ENCODE measurements around the gene TMEM212. TPM values are rescaled to one million over a fixed set of nuclear protein-coding genes. Genes with fewer than 3 reads are reported as not detected.

TMEM212 gene
- total RNA-seq, 1 experiment from 2014 or later: not detected

GRCh38 chr3:171898192-171898591 is 55.0 kb downstream of the TMEM212 start:
- Mint-ChIP-seq H3K4me1 (ENCODE audit: low read depth, unreplicated experiment) (peaks cover 29% of the 10 kb centered on the region), H3K4me3 (ENCODE audit: unreplicated experiment) (no peak overlapping the region), H3K9me3 (ENCODE audit: unreplicated experiment) (no peaks in the 10 kb centered on the region), H3K36me3 (ENCODE audit: insufficient read depth, unreplicated experiment) (no peaks in the 10 kb centered on the region), H3K27me3 (ENCODE audit: insufficient read depth, unreplicated experiment) (peaks cover 2% of the 10 kb centered on the region), H3K27ac (ENCODE audit: unreplicated experiment) (no peak overlapping the region)
- ChIA-PET POLR2A (no interaction called here), CTCF (no interaction called here)
- no TSS peak for BruUV-seq (replicated peaks)
- Histone ChIP-seq H3K4me1 (peaks cover 9% of the 10 kb centered on the region), H3K36me3 (ENCODE audit: control insufficient read depth, insufficient read depth, low read length) (0 out of 2 replicates have a peak, but pooled peaks cover 2% of the 10 kb centered on the region), H3K27me3 (replicated peaks; ENCODE audit: control insufficient read depth, insufficient read depth, low read length) (no peaks in the 10 kb centered on the region), H3K9me3 (no peaks in the 10 kb centered on the region), H3K4me3 (ENCODE audit: low read depth, low read length) (no peak overlapping the region)
- no peak for TF ChIP-seq CTCF (IDR thresholded peaks at IDR 0.05; ENCODE audit: insufficient read depth in 1 of 2, low read depth in 1 of 2, low read length in 1 of 2, severe bottlenecking in 1 of 2, unreplicated experiment in 1 of 2)
- no peak for DNase-seq
- intact Hi-C loops (cut with micrococcal nuclease; ENCODE audit: unreplicated experiment): no loop called here

DNA sequence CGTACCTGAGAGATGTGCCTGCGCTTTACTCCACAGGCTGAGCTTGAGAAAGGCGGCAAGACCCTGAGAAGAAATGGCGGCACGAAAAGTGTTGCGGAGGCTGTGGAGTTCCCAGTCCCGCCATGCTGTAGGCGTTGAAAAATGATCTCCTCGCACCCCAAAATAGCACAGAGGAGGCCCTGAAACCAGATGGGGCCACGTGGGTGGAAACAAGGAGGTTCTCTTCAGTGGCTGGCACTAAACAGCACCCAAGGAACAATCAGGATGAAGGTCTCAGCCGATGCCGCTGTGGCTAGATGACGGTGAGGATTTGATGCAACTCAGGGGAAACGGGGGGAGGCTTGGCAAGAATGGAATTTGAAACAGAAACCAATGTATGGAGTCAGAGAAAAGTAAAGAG is 57.3 kb downstream of the TMEM212 start:
- Histone ChIP-seq H3K4me3 (ENCODE audit: low read depth, low read length) (no peak overlapping the region), H3K36me3 (ENCODE audit: control insufficient read depth, insufficient read depth, low read length) (0 out of 2 replicates have a peak, but pooled peaks cover 2% of the 10 kb centered on the region), H3K9me3 (no peaks in the 10 kb centered on the region), H3K27me3 (replicated peaks; ENCODE audit: control insufficient read depth, insufficient read depth, low read length) (no peaks in the 10 kb centered on the region), H3K4me1 (peaks cover 9% of the 10 kb centered on the region)
- no peaks in the 10 kb centered on the region for H3K9me3 Mint-ChIP-seq (ENCODE audit: unreplicated experiment)
- H3K4me1 Mint-ChIP-seq (ENCODE audit: low read depth, unreplicated experiment): peaks cover 32% of the 10 kb centered on the region
- H3K27ac Mint-ChIP-seq (ENCODE audit: unreplicated experiment): no peak overlapping the region
- no peak for DNase-seq
- ChIA-PET POLR2A (no interaction called here), CTCF (no interaction called here)
- intact Hi-C loops (cut with micrococcal nuclease; ENCODE audit: unreplicated experiment): no loop called here
- TF ChIP-seq CTCF (IDR thresholded peaks at IDR 0.05; ENCODE audit: insufficient read depth in 1 of 2, low read depth in 1 of 2, low read length in 1 of 2, severe bottlenecking in 1 of 2, unreplicated experiment in 1 of 2): no peak
- H3K4me3 Mint-ChIP-seq (ENCODE audit: unreplicated experiment): no peak overlapping the region
- no TSS peak for BruUV-seq (replicated peaks)
- no peaks in the 10 kb centered on the region for H3K36me3 Mint-ChIP-seq (ENCODE audit: insufficient read depth, unreplicated experiment)
- no peaks in the 10 kb centered on the region for H3K27me3 Mint-ChIP-seq (ENCODE audit: insufficient read depth, unreplicated experiment)

- no TSS peak for BruUV-seq (replicated peaks)
- Mint-ChIP-seq H3K4me1 (ENCODE audit: low read depth, unreplicated experiment) (peaks cover 32% of the 10 kb centered on the region), H3K27me3 (ENCODE audit: insufficient read depth, unreplicated experiment) (no peaks in the 10 kb centered on the region), H3K27ac (ENCODE audit: unreplicated experiment) (no peak overlapping the region), H3K9me3 (ENCODE audit: unreplicated experiment) (no peaks in the 10 kb centered on the region), H3K36me3 (ENCODE audit: insufficient read depth, unreplicated experiment) (no peaks in the 10 kb centered on the region), H3K4me3 (ENCODE audit: unreplicated experiment) (no peak overlapping the region)
- no peak for TF ChIP-seq CTCF (IDR thresholded peaks at IDR 0.05; ENCODE audit: insufficient read depth in 1 of 2, low read depth in 1 of 2, low read length in 1 of 2, severe bottlenecking in 1 of 2, unreplicated experiment in 1 of 2)
- peaks cover 9% of the 10 kb centered on the region for H3K4me1 ChIP-seq
- ChIA-PET CTCF (interaction anchor here (1.0 kb wide), 1 partner anchor 129 kb away, joined by 3 read pairs; no protein-coding TSS in a partner anchor), POLR2A (no interaction called here)
- no peaks in the 10 kb centered on the region for H3K27me3 ChIP-seq (replicated peaks; ENCODE audit: control insufficient read depth, insufficient read depth, low read length)
- H3K9me3 ChIP-seq: no peaks in the 10 kb centered on the region; the same call in 1 of the 2 replicates
- intact Hi-C loops (cut with micrococcal nuclease; ENCODE audit: unreplicated experiment): no loop called here
- 0 out of 2 replicates have a peak, but pooled peaks cover 2% of the 10 kb centered on the region for H3K36me3 ChIP-seq (ENCODE audit: control insufficient read depth, insufficient read depth, low read length)
- peak in 1 of 2 experiments; percentile 17 for DNase-seq
- no peak overlapping the region for H3K4me3 ChIP-seq (ENCODE audit: low read depth, low read length)
These were observed 58.6 kb downstream of the TMEM212 start for GRCh38 chr3:171901615-171902312.
